ENCODE data around the gene IYD.

Gene IYD

DNA sequence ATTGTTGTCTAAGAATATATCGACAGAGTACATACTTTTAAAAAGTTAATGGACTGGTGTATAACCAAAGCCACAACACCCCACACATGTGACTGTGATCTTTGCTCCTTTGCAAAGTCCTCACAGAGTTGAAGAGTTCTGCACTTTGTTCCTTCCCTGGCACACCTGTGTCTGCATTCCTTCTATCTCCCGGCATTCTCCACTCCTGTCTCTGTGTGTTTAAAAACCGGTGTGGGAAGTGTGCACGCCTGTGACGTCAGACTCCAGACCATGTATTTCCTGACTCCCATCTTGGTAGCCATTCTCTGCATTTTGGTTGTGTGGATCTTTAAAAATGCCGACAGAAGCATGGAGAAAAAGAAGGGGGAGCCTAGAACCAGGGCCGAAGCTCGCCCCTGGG lies at the start of gene IYD:
TSS of gene IYD (plus strand) at position 251 of the 400 bp plus-strand sequence. CDS start at position 271, 20 bp downstream.
- peak within 1 kb of the TSS; percentile 29 for H3K27ac ChIP-seq (ENCODE audit: low read length)
- H3K27me3 ChIP-seq (ENCODE audit: low read depth, low read length) = no peaks in the 10 kb centered on the region
- no peaks in the 10 kb centered on the region for H3K4me1 ChIP-seq (ENCODE audit: control insufficient read depth in 1 of 2, insufficient read depth in 2 of 2, low read length in 2 of 2)
- H3K4me3 ChIP-seq (ENCODE audit: low read depth in 1 of 2, low read length in 2 of 2) = no peak within 1 kb of the TSS
- H3K36me3 ChIP-seq (ENCODE audit: control insufficient read depth in 1 of 2, insufficient read depth in 2 of 2, low read length in 2 of 2) = no peaks in the 10 kb centered on the region
- no peaks in the 10 kb centered on the region for H3K9me3 ChIP-seq (ENCODE audit: control insufficient read depth in 1 of 2, low read length in 2 of 2)

- Histone ChIP-seq H3K9me3 (ENCODE audit: control insufficient read depth in 1 of 2, low read length in 2 of 2) (no peaks in the 10 kb centered on the region), H3K27me3 (ENCODE audit: low read depth, low read length) (no peaks in the 10 kb centered on the region), H3K27ac (ENCODE audit: low read length) (no peak overlapping the region), H3K36me3 (ENCODE audit: control insufficient read depth in 1 of 2, insufficient read depth in 2 of 2, low read length in 2 of 2) (no peaks in the 10 kb centered on the region), H3K4me1 (ENCODE audit: control insufficient read depth in 1 of 2, insufficient read depth in 2 of 2, low read length in 2 of 2) (no peaks in the 10 kb centered on the region), H3K4me3 (ENCODE audit: low read depth in 1 of 2, low read length in 2 of 2) (no peak overlapping the region)
Observed at GRCh38 chr6:150319924-150320323, 48.9 kb upstream of the IYD start.

DNA sequence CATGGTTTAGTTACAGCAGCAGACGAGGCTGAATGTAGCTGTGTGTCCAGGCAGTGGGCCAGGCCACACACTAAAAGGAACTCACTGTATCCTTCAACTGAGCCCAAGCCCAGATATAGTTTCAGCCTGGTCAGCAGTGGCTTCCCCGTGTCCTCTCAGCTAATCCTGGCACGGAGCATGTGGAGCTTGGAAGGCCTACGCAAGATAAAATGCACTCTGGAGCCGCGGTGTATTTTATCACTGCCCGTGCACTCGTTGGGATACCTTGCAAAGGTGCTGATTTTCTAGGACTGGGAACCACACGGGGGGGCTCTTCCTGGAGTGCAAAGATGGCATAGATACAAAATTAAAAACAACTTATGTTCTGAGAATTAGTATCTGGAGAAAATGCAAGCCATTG lies 48.4 kb upstream of the IYD start:
- Histone ChIP-seq H3K27ac (ENCODE audit: low read length) (no peak overlapping the region), H3K4me3 (ENCODE audit: low read depth in 1 of 2, low read length in 2 of 2) (no peak overlapping the region), H3K9me3 (ENCODE audit: control insufficient read depth in 1 of 2, low read length in 2 of 2) (no peaks in the 10 kb centered on the region), H3K4me1 (ENCODE audit: control insufficient read depth in 1 of 2, insufficient read depth in 2 of 2, low read length in 2 of 2) (no peaks in the 10 kb centered on the region), H3K27me3 (ENCODE audit: low read depth, low read length) (no peaks in the 10 kb centered on the region), H3K36me3 (ENCODE audit: control insufficient read depth in 1 of 2, insufficient read depth in 2 of 2, low read length in 2 of 2) (no peaks in the 10 kb centered on the region)

GRCh38 chr6:150322466-150322871 lies 46.3 kb upstream of the IYD start:
- Histone ChIP-seq H3K27ac (ENCODE audit: low read length) (no peak overlapping the region), H3K27me3 (ENCODE audit: low read depth, low read length) (no peaks in the 10 kb centered on the region), H3K36me3 (ENCODE audit: control insufficient read depth in 1 of 2, insufficient read depth in 2 of 2, low read length in 2 of 2) (no peaks in the 10 kb centered on the region), H3K4me3 (ENCODE audit: low read depth in 1 of 2, low read length in 2 of 2) (no peak overlapping the region), H3K9me3 (ENCODE audit: control insufficient read depth in 1 of 2, low read length in 2 of 2) (no peaks in the 10 kb centered on the region), H3K4me1 (ENCODE audit: control insufficient read depth in 1 of 2, insufficient read depth in 2 of 2, low read length in 2 of 2) (no peaks in the 10 kb centered on the region)

DNA sequence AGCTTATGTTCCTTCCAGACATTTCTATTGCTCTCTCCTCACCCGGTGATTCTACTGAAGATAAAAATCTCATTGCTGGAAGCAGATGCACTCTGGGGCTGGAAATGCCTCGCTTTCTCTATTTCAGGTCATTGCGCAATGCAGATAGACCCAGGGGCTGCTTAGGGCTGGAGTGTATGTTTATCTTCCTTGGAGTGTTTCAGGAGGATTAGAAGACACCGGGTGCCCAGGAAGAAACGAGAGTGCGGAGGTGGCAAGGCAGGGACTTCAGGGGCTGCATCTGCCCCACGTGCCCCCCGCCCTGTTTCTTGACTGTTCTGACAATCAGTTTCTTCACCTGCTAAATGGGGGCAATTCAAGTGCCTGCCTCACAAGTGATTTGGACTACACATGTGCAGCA lies 45.6 kb upstream of the IYD start:
- Histone ChIP-seq H3K36me3 (ENCODE audit: control insufficient read depth in 1 of 2, insufficient read depth in 2 of 2, low read length in 2 of 2) (no peaks in the 10 kb centered on the region), H3K27me3 (ENCODE audit: low read depth, low read length) (no peaks in the 10 kb centered on the region), H3K4me1 (ENCODE audit: control insufficient read depth in 1 of 2, insufficient read depth in 2 of 2, low read length in 2 of 2) (no peaks in the 10 kb centered on the region), H3K27ac (ENCODE audit: low read length) (no peak overlapping the region), H3K9me3 (ENCODE audit: control insufficient read depth in 1 of 2, low read length in 2 of 2) (no peaks in the 10 kb centered on the region), H3K4me3 (ENCODE audit: low read depth in 1 of 2, low read length in 2 of 2) (no peak overlapping the region)

DNA sequence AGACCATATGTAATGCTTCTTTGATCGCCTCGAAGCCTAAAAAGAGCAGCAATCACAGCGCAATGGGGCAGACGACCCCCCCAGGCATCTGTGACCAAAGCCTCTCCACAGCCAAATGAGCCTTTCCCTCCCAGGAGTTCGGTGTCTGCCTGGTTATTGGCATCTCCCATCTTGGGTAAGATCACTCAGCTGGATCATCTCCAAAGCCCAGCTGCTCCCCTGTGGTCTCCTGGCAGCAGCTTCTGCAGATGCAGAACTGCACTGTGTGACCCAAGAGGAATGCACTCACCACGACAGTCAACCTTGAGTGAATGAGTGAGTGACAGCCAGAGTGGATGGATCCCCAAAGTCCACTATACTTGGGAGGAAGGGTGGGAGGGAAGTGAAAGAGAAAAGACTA lies 44.8 kb upstream of the IYD start:
- no peak overlapping the region for H3K27ac ChIP-seq (ENCODE audit: low read length)
- H3K9me3 ChIP-seq (ENCODE audit: control insufficient read depth in 1 of 2, low read length in 2 of 2) = no peaks in the 10 kb centered on the region
- no peaks in the 10 kb centered on the region for H3K36me3 ChIP-seq (ENCODE audit: control insufficient read depth in 1 of 2, insufficient read depth in 2 of 2, low read length in 2 of 2)
- no peaks in the 10 kb centered on the region for H3K4me1 ChIP-seq (ENCODE audit: control insufficient read depth in 1 of 2, insufficient read depth in 2 of 2, low read length in 2 of 2)
- H3K4me3 ChIP-seq (ENCODE audit: low read depth in 1 of 2, low read length in 2 of 2) = no peak overlapping the region
- H3K27me3 ChIP-seq (ENCODE audit: low read depth, low read length) = no peaks in the 10 kb centered on the region

DNA sequence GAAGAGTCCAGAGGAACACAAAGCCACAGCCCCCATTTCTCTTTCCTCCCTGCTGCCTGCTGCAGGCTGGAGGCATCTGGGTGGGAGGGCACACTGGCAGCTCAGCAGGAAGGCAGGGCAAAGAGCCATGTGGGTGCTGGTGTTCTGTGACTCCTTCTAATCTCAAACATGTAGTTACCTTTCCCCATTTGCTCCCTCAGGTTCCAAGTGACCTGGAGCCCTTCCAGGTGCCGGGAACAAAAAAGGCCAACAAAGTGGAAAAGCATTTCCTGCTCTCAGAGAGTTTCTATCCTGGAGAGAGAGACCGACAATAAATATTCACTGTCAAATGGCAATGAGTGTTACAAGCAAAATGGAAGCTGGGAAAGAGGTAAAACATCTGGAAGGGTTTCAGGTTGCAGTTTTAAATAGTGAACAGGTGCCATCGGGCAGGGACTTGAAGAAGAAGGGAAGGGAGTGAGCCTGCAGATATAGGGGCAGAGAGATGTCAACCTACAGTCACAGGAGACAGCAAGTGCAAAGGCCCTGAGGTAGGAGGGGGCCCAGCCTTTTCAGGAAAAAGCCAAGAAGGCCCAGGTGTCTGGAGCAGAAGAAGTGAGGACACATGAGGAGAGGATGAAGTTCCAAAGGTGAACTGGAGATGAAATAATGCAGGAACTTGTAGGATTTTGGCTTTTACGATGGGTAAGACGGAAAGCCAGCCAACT lies 43.6 kb upstream of the IYD start:
- H3K36me3 ChIP-seq (ENCODE audit: control insufficient read depth in 1 of 2, insufficient read depth in 2 of 2, low read length in 2 of 2) = no peaks in the 10 kb centered on the region
- H3K27ac ChIP-seq (ENCODE audit: low read length) = no peak overlapping the region
- no peak overlapping the region for H3K4me3 ChIP-seq (ENCODE audit: low read depth in 1 of 2, low read length in 2 of 2)
- no peaks in the 10 kb centered on the region for H3K9me3 ChIP-seq (ENCODE audit: control insufficient read depth in 1 of 2, low read length in 2 of 2)
- no peaks in the 10 kb centered on the region for H3K27me3 ChIP-seq (ENCODE audit: low read depth, low read length)
- no peaks in the 10 kb centered on the region for H3K4me1 ChIP-seq (ENCODE audit: control insufficient read depth in 1 of 2, insufficient read depth in 2 of 2, low read length in 2 of 2)

DNA sequence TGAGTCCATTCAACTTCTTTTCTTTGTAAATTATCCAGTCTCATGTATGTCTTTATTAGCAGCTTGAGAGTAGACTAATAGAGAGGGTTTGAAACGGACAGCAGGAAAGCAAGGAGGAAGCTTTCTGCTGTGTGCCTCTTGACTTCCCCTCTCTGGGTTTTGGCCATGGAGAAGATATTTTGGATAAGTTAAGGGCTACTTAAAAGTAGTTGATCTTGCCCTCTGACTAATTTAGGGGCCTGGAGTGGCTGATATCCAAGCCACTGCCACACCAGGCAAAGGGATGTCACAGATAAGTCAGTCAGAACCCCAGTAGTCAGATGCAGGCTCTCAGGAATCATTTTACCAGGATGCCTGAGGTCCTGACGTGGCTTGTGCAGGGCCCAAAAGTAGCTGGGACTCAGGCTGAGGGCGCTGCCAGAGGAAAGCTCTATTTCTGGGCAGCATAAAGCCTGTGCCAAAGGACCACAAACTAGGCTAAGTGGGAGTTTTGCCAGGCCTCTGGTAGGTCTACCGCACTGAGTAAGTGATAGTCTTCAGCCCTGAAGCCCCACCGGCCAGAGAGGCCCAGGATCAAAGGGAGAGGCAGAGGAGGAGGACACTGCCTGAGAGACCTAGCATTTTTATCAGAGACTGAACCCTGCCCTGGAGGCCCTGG lies 41.6 kb upstream of the IYD start:
- no peak overlapping the region for H3K4me3 ChIP-seq (ENCODE audit: low read depth in 1 of 2, low read length in 2 of 2)
- H3K27me3 ChIP-seq (ENCODE audit: low read depth, low read length) = no peaks in the 10 kb centered on the region
- H3K9me3 ChIP-seq (ENCODE audit: control insufficient read depth in 1 of 2, low read length in 2 of 2) = no peaks in the 10 kb centered on the region
- no peaks in the 10 kb centered on the region for H3K36me3 ChIP-seq (ENCODE audit: control insufficient read depth in 1 of 2, insufficient read depth in 2 of 2, low read length in 2 of 2)
- no peaks in the 10 kb centered on the region for H3K4me1 ChIP-seq (ENCODE audit: control insufficient read depth in 1 of 2, insufficient read depth in 2 of 2, low read length in 2 of 2)
- no peak overlapping the region for H3K27ac ChIP-seq (ENCODE audit: low read length)

DNA sequence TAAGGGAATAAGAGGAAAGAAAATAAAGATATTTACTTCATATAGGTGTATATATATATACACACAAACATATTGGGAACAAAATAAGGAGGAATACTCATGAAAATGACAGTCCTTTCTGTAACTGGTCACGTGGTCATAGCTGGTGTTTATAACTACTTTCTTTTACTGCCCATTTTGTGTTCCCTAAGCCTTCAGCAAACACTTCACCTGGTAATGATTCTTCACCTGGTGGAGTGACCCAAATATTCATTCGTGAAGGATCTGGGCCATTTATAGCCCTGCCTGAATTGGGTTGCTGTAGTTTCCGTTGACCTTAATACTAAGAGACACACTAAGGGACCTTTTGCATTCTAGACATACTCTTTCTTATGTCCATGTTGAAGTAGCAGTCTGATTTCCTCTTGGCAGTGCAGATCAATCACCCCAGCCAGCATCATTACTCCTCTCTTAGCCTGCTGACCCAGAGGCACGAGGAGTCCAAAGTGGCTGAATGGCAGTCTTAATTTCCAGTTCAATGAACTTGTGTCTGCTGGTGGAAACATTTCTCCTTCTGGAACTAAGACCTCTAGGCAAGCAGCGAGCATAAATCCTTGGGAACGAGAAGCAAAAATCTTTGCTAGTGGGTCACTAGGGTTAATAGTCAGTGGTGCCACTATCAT lies 39.9 kb upstream of the IYD start:
- H3K27me3 ChIP-seq (ENCODE audit: low read depth, low read length) = no peaks in the 10 kb centered on the region
- no peaks in the 10 kb centered on the region for H3K36me3 ChIP-seq (ENCODE audit: control insufficient read depth in 1 of 2, insufficient read depth in 2 of 2, low read length in 2 of 2)
- no peak overlapping the region for H3K4me3 ChIP-seq (ENCODE audit: low read depth in 1 of 2, low read length in 2 of 2)
- no peaks in the 10 kb centered on the region for H3K4me1 ChIP-seq (ENCODE audit: control insufficient read depth in 1 of 2, insufficient read depth in 2 of 2, low read length in 2 of 2)
- H3K27ac ChIP-seq (ENCODE audit: low read length) = no peak overlapping the region
- no peaks in the 10 kb centered on the region for H3K9me3 ChIP-seq (ENCODE audit: control insufficient read depth in 1 of 2, low read length in 2 of 2)

- H3K36me3 ChIP-seq (ENCODE audit: control insufficient read depth in 1 of 2, insufficient read depth in 2 of 2, low read length in 2 of 2) = no peaks in the 10 kb centered on the region
- H3K27me3 ChIP-seq (ENCODE audit: low read depth, low read length) = no peaks in the 10 kb centered on the region
- no peaks in the 10 kb centered on the region for H3K4me1 ChIP-seq (ENCODE audit: control insufficient read depth in 1 of 2, insufficient read depth in 2 of 2, low read length in 2 of 2)
- H3K9me3 ChIP-seq (ENCODE audit: control insufficient read depth in 1 of 2, low read length in 2 of 2) = no peaks in the 10 kb centered on the region
- H3K27ac ChIP-seq (ENCODE audit: low read length) = no peak overlapping the region
- no peak overlapping the region for H3K4me3 ChIP-seq (ENCODE audit: low read depth in 1 of 2, low read length in 2 of 2)
Observed at GRCh38 chr6:150331344-150331743, 37.5 kb upstream of the IYD start.

GRCh38 chr6:150332939-150333584 lies 35.8 kb upstream of the IYD start:
- no peak overlapping the region for H3K4me3 ChIP-seq (ENCODE audit: low read depth in 1 of 2, low read length in 2 of 2)
- H3K36me3 ChIP-seq (ENCODE audit: control insufficient read depth in 1 of 2, insufficient read depth in 2 of 2, low read length in 2 of 2) = no peaks in the 10 kb centered on the region
- H3K27me3 ChIP-seq (ENCODE audit: low read depth, low read length) = no peaks in the 10 kb centered on the region
- no peaks in the 10 kb centered on the region for H3K4me1 ChIP-seq (ENCODE audit: control insufficient read depth in 1 of 2, insufficient read depth in 2 of 2, low read length in 2 of 2)
- no peaks in the 10 kb centered on the region for H3K9me3 ChIP-seq (ENCODE audit: control insufficient read depth in 1 of 2, low read length in 2 of 2)
- no peak overlapping the region for H3K27ac ChIP-seq (ENCODE audit: low read length)
